HG02763 (cell line): ENCODE measurements around the gene C20orf204.

ENCODE experiments used
- ATAC-seq: cut with Tn5 transposase; IDR thresholded peaks from one replicate; pipeline ENCODE4 v1.9.1; 2021; ENCODE audit warnings: mild to moderate bottlenecking, moderate library complexity; ENCODE audit not compliant: unreplicated experiment

The C20orf204 gene

GRCh38 chr20:64025826-64026412 is 10.1 kb upstream of the C20orf204 start:
- no peak for ATAC-seq

GRCh38 chr20:64027981-64028685 is 7.8 kb upstream of the C20orf204 start:
- ATAC-seq = no peak

- no peak for ATAC-seq
These were observed 6.5 kb upstream of the C20orf204 start for GRCh38 chr20:64029293-64030117.

GRCh38 chr20:64030371-64031134 is 5.4 kb upstream of the C20orf204 start:
- no peak for ATAC-seq

GRCh38 chr20:64031822-64032314 is 4.1 kb upstream of the C20orf204 start:
- ATAC-seq = no peak

- ATAC-seq = no peak
These were observed 3.0 kb upstream of the C20orf204 start for GRCh38 chr20:64032706-64033624.

GRCh38 chr20:64033981-64034493 is 1.9 kb upstream of the C20orf204 start:
- ATAC-seq = no peak

- ATAC-seq = no peak
These were observed 683 bp upstream of the C20orf204 start for GRCh38 chr20:64035066-64035932.

GRCh38 chr20:64036346-64037198 is 590 bp downstream of the C20orf204 start:
- no peak for ATAC-seq

GRCh38 chr20:64037199-64037497 is 1.2 kb downstream of the C20orf204 start:
- ATAC-seq = no peak

GRCh38 chr20:64037498-64038213 is 1.7 kb downstream of the C20orf204 start:
- peak; percentile 1 for ATAC-seq

GRCh38 chr20:64038224-64038564 is 2.2 kb downstream of the C20orf204 start:
- ATAC-seq = no peak

- ATAC-seq = peak; percentile 50
These were observed 2.7 kb downstream of the C20orf204 start for GRCh38 chr20:64038565-64039292.

- ATAC-seq = no peak
These were observed 3.5 kb downstream of the C20orf204 start for GRCh38 chr20:64039293-64040160.

- no peak for ATAC-seq
These were observed 4.5 kb downstream of the C20orf204 start for GRCh38 chr20:64040231-64041039.
